GM12878 (cell line): ENCODE results near the gene MRPL27. TPM values are rescaled to one million over a fixed set of nuclear protein-coding genes. Genes with fewer than 3 reads are reported as not detected.

Experiments used
- BMI1 ChIP-seq: fragments of 450-650 bp; IDR thresholded peaks from 2 replicates; pipeline ENCODE4 v1.6.1; 2016; ENCODE audit warnings: mild to moderate bottlenecking, moderate library complexity, borderline replicate concordance
- CBX3 ChIP-seq: fragments of 200-600 bp; sonication (generic); IDR thresholded peaks from 2 replicates; pipeline ENCODE4 v1.6.1; 2016; ENCODE audit warnings: low read depth, borderline replicate concordance
- CREB1 ChIP-seq: IDR thresholded peaks from 2 replicates; pipeline ENCODE4 v1.6.1; 2012; ENCODE audit warnings: low read depth, mild to moderate bottlenecking, inconsistent platforms
- MXI1 ChIP-seq: fragments of 150-350 bp; IDR thresholded peaks from 2 replicates; pipeline ENCODE4 v1.6.1; 2011; ENCODE audit warnings: low read depth, mild to moderate bottlenecking, inconsistent platforms, low read length, improper control_type of control experiment
- NRF1 ChIP-seq: conservative IDR thresholded peaks from 2 replicates; pipeline ENCODE4 v1.6.1; 2011; ENCODE audit warnings: mild to moderate bottlenecking, low read depth, low read length, improper control_type of control experiment
- RCOR1 ChIP-seq: conservative IDR thresholded peaks from 2 replicates; pipeline ENCODE4 v1.6.1; 2012; ENCODE audit warnings: low read depth, low read length, improper control_type of control experiment
- SP1 ChIP-seq: IDR thresholded peaks from one replicate; pipeline ENCODE4 v1.6.1; 2011; ENCODE audit warnings: low read depth, low read length
- TAF1 ChIP-seq: IDR thresholded peaks from 2 replicates; pipeline ENCODE4 v1.6.1; 2011; ENCODE audit warnings: mild to moderate bottlenecking, low read depth, low read length, borderline replicate concordance
- polyA plus RNA-seq, 11 experiments: library from polyadenylated mRNA; depleted of rRNA in 4 of 11; unstranded in 6 of 11; stranded (reverse) in 5 of 11; fragments of >200 nt; fragmentation: Nextera tagmentation in 4 of 11; fragmentation: Illumina TruSeq in 1 of 11; extraction: Ambion mirVana in 4 of 11; extraction: Trizol in 1 of 11; gene quantifications; 1 replicate in 1 of 11; 2 replicates in 10 of 11; pipeline versions ENCODE4 v1.2.1 to v1.2.3, GENCODE V29; 2011 to 2016; ENCODE audit warnings: inconsistent platforms in 2 of 11, missing spikeins in 2 of 11, low read depth in 1 of 11
- total RNA-seq, 4 experiments: library from RNA; depleted of rRNA in 3 of 4; stranded (reverse); fragments of >200 nt in 3 of 4; fragmentation: Illumina TruSeq in 1 of 4; extraction: Trizol in 1 of 4; gene quantifications; 2 replicates each; pipeline versions ENCODE4 v1.2.1 to v1.2.3, GENCODE V29; 2013 to 2021
- TF ChIP-seq, protein P1 (sequence below): fragments of 450-650 bp; IDR thresholded peaks from 2 replicates; pipeline ENCODE4 v1.6.1; 2017; ENCODE audit warnings: mild to moderate bottlenecking, moderate library complexity
- TF ChIP-seq, protein P2 (sequence below): fragments of 450-650 bp; formaldehyde crosslinking; IDR thresholded peaks from 2 replicates; pipeline ENCODE4 v1.4.0; 2022; ENCODE audit warnings: mild to moderate bottlenecking, moderate library complexity
- TF ChIP-seq, protein P3 (sequence below): fragments of 450-650 bp; IDR thresholded peaks from 2 replicates; pipeline ENCODE4 v1.6.1; 2017; ENCODE audit warnings: borderline replicate concordance
- TF ChIP-seq, protein P4 (sequence below): IDR thresholded peaks from 2 replicates; pipeline ENCODE4 v1.6.1; 2012; ENCODE audit warnings: low read length, inconsistent platforms

Gene MRPL27
- total and polyA plus RNA-seq, 10 of the 15 experiments (the other 5 are each of a cell fraction or from before 2014, with no cell fraction given) = 83.0 to 390 (median 131) TPM

DNA sequence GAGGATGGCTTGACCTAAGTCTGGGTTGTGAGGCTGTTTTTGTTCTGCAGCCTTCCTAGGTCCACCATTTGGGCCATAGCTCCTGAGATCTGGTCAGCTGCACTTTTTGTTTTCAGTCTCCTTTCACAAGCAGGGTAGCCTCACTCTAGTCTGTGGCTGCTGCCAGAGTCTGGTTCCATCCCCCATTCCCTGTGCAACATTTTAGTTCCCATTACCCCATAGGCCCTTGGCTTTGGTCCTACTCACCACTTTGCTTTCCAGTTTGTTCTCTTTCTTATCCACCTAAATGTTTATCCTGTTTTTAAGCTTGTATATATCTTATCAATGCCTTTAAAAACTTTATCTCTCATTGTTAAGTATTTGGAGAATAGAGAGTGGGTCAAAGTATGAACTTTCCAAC is 33.6 kb downstream of the MRPL27 start (continued):
- TF ChIP-seq, protein P1, sequence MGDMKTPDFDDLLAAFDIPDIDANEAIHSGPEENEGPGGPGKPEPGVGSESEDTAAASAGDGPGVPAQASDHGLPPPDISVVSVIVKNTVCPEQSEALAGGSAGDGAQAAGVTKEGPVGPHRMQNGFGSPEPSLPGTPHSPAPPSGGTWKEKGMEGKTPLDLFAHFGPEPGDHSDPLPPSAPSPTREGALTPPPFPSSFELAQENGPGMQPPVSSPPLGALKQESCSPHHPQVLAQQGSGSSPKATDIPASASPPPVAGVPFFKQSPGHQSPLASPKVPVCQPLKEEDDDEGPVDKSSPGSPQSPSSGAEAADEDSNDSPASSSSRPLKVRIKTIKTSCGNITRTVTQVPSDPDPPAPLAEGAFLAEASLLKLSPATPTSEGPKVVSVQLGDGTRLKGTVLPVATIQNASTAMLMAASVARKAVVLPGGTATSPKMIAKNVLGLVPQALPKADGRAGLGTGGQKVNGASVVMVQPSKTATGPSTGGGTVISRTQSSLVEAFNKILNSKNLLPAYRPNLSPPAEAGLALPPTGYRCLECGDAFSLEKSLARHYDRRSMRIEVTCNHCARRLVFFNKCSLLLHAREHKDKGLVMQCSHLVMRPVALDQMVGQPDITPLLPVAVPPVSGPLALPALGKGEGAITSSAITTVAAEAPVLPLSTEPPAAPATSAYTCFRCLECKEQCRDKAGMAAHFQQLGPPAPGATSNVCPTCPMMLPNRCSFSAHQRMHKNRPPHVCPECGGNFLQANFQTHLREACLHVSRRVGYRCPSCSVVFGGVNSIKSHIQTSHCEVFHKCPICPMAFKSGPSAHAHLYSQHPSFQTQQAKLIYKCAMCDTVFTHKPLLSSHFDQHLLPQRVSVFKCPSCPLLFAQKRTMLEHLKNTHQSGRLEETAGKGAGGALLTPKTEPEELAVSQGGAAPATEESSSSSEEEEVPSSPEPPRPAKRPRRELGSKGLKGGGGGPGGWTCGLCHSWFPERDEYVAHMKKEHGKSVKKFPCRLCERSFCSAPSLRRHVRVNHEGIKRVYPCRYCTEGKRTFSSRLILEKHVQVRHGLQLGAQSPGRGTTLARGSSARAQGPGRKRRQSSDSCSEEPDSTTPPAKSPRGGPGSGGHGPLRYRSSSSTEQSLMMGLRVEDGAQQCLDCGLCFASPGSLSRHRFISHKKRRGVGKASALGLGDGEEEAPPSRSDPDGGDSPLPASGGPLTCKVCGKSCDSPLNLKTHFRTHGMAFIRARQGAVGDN = no peak
- TF ChIP-seq SP1 (no peak), TAF1 (no peak), RCOR1 (no peak), CREB1 (no peak), BMI1 (no peak), CBX3 (no peak), MXI1 (no peak), NRF1 (no peak)
- TF ChIP-seq, protein P2, sequence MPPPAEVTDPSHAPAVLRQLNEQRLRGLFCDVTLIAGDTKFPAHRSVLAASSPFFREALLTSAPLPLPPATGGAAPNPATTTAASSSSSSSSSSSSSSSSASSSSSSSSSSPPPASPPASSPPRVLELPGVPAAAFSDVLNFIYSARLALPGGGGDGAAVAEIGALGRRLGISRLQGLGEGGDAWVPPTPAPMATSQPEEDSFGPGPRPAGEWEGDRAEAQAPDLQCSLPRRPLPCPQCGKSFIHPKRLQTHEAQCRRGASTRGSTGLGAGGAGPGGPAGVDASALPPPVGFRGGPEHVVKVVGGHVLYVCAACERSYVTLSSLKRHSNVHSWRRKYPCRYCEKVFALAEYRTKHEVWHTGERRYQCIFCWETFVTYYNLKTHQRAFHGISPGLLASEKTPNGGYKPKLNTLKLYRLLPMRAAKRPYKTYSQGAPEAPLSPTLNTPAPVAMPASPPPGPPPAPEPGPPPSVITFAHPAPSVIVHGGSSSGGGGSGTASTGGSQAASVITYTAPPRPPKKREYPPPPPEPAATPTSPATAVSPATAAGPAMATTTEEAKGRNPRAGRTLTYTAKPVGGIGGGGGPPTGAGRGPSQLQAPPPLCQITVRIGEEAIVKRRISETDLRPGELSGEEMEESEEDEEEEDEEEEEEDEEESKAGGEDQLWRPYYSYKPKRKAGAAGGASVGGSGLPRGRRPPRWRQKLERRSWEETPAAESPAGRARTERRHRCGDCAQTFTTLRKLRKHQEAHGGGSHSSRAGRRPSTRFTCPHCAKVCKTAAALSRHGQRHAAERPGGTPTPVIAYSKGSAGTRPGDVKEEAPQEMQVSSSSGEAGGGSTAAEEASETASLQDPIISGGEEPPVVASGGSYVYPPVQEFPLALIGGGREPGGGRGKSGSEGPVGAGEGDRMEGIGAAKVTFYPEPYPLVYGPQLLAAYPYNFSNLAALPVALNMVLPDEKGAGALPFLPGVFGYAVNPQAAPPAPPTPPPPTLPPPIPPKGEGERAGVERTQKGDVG (CRISPR knock-in tag) = no peak
- TF ChIP-seq, protein P3, sequence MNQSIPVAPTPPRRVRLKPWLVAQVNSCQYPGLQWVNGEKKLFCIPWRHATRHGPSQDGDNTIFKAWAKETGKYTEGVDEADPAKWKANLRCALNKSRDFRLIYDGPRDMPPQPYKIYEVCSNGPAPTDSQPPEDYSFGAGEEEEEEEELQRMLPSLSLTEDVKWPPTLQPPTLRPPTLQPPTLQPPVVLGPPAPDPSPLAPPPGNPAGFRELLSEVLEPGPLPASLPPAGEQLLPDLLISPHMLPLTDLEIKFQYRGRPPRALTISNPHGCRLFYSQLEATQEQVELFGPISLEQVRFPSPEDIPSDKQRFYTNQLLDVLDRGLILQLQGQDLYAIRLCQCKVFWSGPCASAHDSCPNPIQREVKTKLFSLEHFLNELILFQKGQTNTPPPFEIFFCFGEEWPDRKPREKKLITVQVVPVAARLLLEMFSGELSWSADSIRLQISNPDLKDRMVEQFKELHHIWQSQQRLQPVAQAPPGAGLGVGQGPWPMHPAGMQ = no peak
- TF ChIP-seq, protein P4, sequence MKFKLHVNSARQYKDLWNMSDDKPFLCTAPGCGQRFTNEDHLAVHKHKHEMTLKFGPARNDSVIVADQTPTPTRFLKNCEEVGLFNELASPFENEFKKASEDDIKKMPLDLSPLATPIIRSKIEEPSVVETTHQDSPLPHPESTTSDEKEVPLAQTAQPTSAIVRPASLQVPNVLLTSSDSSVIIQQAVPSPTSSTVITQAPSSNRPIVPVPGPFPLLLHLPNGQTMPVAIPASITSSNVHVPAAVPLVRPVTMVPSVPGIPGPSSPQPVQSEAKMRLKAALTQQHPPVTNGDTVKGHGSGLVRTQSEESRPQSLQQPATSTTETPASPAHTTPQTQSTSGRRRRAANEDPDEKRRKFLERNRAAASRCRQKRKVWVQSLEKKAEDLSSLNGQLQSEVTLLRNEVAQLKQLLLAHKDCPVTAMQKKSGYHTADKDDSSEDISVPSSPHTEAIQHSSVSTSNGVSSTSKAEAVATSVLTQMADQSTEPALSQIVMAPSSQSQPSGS = no peak
